ENCODE data around the gene BTNL3.
"Not testable (repeated sequence)": the region's sequence is repeated elsewhere in the genome, so short reads cannot be mapped to it uniquely, and the experiment has no call there.

BTNL3 gene

GRCh38 chr5:180988592-180988991 is at the start of gene BTNL3:
Gene BTNL3, plus strand, starts transcription at chr5:180988846. Its CDS starts 183 bp downstream, at chr5:180989029.
- no peak for DNase-seq
- in situ Hi-C loops (cut with HindIII; ENCODE audit: low pct_ligation_motif_present, low pct_unique_long_range_greater_than_20kb, low sequenced_read_pairs) = no loop called here

- no peak for DNase-seq
- in situ Hi-C loops (cut with HindIII; ENCODE audit: low pct_ligation_motif_present, low pct_unique_long_range_greater_than_20kb, low sequenced_read_pairs) = no loop called here
Observed at GRCh38 chr5:180950291-180950949, 38.2 kb upstream of the BTNL3 start.

GRCh38 chr5:180959661-180960060 is 29.0 kb upstream of the BTNL3 start:
- in situ Hi-C loops (cut with HindIII; ENCODE audit: low pct_ligation_motif_present, low pct_unique_long_range_greater_than_20kb, low sequenced_read_pairs) = no loop called here
- DNase-seq = no peak

GRCh38 chr5:180960209-180960608 is 28.4 kb upstream of the BTNL3 start:
- DNase-seq = no peak
- in situ Hi-C loops (cut with HindIII; ENCODE audit: low pct_ligation_motif_present, low pct_unique_long_range_greater_than_20kb, low sequenced_read_pairs) = no loop called here

- no peak for DNase-seq
- in situ Hi-C loops (cut with HindIII; ENCODE audit: low pct_ligation_motif_present, low pct_unique_long_range_greater_than_20kb, low sequenced_read_pairs) = no loop called here
Observed at GRCh38 chr5:180969406-180969805, 19.2 kb upstream of the BTNL3 start.

GRCh38 chr5:180970336-180970735 is 18.3 kb upstream of the BTNL3 start:
- in situ Hi-C loops (cut with HindIII; ENCODE audit: low pct_ligation_motif_present, low pct_unique_long_range_greater_than_20kb, low sequenced_read_pairs) = no loop called here
- DNase-seq = no peak

GRCh38 chr5:180970875-180971274 is 17.8 kb upstream of the BTNL3 start:
- in situ Hi-C loops (cut with HindIII; ENCODE audit: low pct_ligation_motif_present, low pct_unique_long_range_greater_than_20kb, low sequenced_read_pairs) = no loop called here
- DNase-seq = no peak

- no peak for DNase-seq
- in situ Hi-C loops (cut with HindIII; ENCODE audit: low pct_ligation_motif_present, low pct_unique_long_range_greater_than_20kb, low sequenced_read_pairs) = no loop called here
Observed at GRCh38 chr5:180974612-180975315, 13.9 kb upstream of the BTNL3 start.

GRCh38 chr5:180975338-180975737 is 13.3 kb upstream of the BTNL3 start:
- in situ Hi-C loops (cut with HindIII; ENCODE audit: low pct_ligation_motif_present, low pct_unique_long_range_greater_than_20kb, low sequenced_read_pairs) = no loop called here
- DNase-seq = no peak

- in situ Hi-C loops (cut with HindIII; ENCODE audit: low pct_ligation_motif_present, low pct_unique_long_range_greater_than_20kb, low sequenced_read_pairs) = no loop called here
- DNase-seq = no peak
Observed at GRCh38 chr5:180976518-180976917, 12.1 kb upstream of the BTNL3 start.

GRCh38 chr5:180977852-180978251 is 10.8 kb upstream of the BTNL3 start:
- DNase-seq = no peak
- in situ Hi-C loops (cut with HindIII; ENCODE audit: low pct_ligation_motif_present, low pct_unique_long_range_greater_than_20kb, low sequenced_read_pairs) = no loop called here

GRCh38 chr5:180982008-180982741 is 6.5 kb upstream of the BTNL3 start:
- in situ Hi-C loops (cut with HindIII; ENCODE audit: low pct_ligation_motif_present, low pct_unique_long_range_greater_than_20kb, low sequenced_read_pairs) = no loop called here
- no peak for DNase-seq

GRCh38 chr5:180988016-180988415 is 630 bp upstream of the BTNL3 start:
- no peak for DNase-seq
- in situ Hi-C loops (cut with HindIII; ENCODE audit: low pct_ligation_motif_present, low pct_unique_long_range_greater_than_20kb, low sequenced_read_pairs) = no loop called here

- in situ Hi-C loops (cut with HindIII; ENCODE audit: low pct_ligation_motif_present, low pct_unique_long_range_greater_than_20kb, low sequenced_read_pairs) = no loop called here
- DNase-seq = no peak
Observed at GRCh38 chr5:180990086-180990881, 1.6 kb downstream of the BTNL3 start.

GRCh38 chr5:180990882-180991242 is 2.2 kb downstream of the BTNL3 start:
- no peak for DNase-seq
- in situ Hi-C loops (cut with HindIII; ENCODE audit: low pct_ligation_motif_present, low pct_unique_long_range_greater_than_20kb, low sequenced_read_pairs) = no loop called here

- in situ Hi-C loops (cut with HindIII; ENCODE audit: low pct_ligation_motif_present, low pct_unique_long_range_greater_than_20kb, low sequenced_read_pairs) = no loop called here
- no peak for DNase-seq
Observed at GRCh38 chr5:181001947-181002346, 13.3 kb downstream of the BTNL3 start.

- in situ Hi-C loops (cut with HindIII; ENCODE audit: low pct_ligation_motif_present, low pct_unique_long_range_greater_than_20kb, low sequenced_read_pairs) = no loop called here
Observed at GRCh38 chr5:181005791-181006190, 17.1 kb downstream of the BTNL3 start.

GRCh38 chr5:181008136-181008535 is 19.5 kb downstream of the BTNL3 start:
- DNase-seq = no peak
- in situ Hi-C loops (cut with HindIII; ENCODE audit: low pct_ligation_motif_present, low pct_unique_long_range_greater_than_20kb, low sequenced_read_pairs) = no loop called here

More at GRCh38 chr5:181005791-181006190, 17.1 kb downstream of the BTNL3 start:
- no peak for DNase-seq

GRCh38 chr5:181010018-181010417 is 21.4 kb downstream of the BTNL3 start:
- in situ Hi-C loops (cut with HindIII; ENCODE audit: low pct_ligation_motif_present, low pct_unique_long_range_greater_than_20kb, low sequenced_read_pairs); DNase-seq: not testable (repeated sequence)
